Stomach (tissue), 4 donors: ENCODE results near the gene WDR1.

Experiments used
- CTCF ChIP-seq, 7 experiments: fragments of 450-650 bp in 4 of 7; fragments of 200-600 bp in 3 of 7; sonication (generic) in 3 of 7; IDR thresholded peaks; one replicate each; pipeline ENCODE4 v1.5.1; 2016 to 2019; ENCODE audit warnings: antibody characterized with exemption in 7 of 7, control low read depth in 2 of 7, mild to moderate bottlenecking in 1 of 7
- EP300 ChIP-seq: sonication (generic); formaldehyde crosslinking; IDR thresholded peaks from one replicate; pipeline ENCODE4 v1.6.1; 2017; ENCODE audit warnings: antibody characterized with exemption
- POLR2A ChIP-seq, 4 donors: fragments of 450-650 bp; IDR thresholded peaks; one replicate each; pipeline ENCODE4 v1.6.1; 2016; ENCODE audit warnings: antibody characterized with exemption in 4 of 4, control low read depth in 2 of 4, mild to moderate bottlenecking in 1 of 4, moderate library complexity in 1 of 4
- POLR2AphosphoS5 ChIP-seq, 3 donors: sonication (generic); formaldehyde crosslinking; IDR thresholded peaks; one replicate each; pipeline ENCODE4 v1.6.1; 2016; ENCODE audit warnings: antibody characterized with exemption in 3 of 3

GRCh38 chr4:10078481-10079233, 37.9 kb downstream of the WDR1 start:
- TF ChIP-seq POLR2AphosphoS5 (IDR thresholded peaks at IDR 0.05) (no peak), CTCF (IDR thresholded peaks at IDR 0.05) (no peak), POLR2A (IDR thresholded peaks at IDR 0.05) (no peak), EP300 (no peak)
